T47D (cell line): ENCODE measurements around the gene STIP1.

ENCODE experiments used
- DNase-seq, 2 experiments: peaks; one replicate each; pipeline versions ENCODE4 v3.0.0 to v3.0.0-alpha.2; 2011 to 2012; ENCODE audit warnings: low read depth in 1 of 2, low spot score in 1 of 2
- JUND ChIP-seq: IDR thresholded peaks from 2 replicates; pipeline ENCODE4 v1.6.1; 2012; ENCODE audit warnings: low read depth
- in situ Hi-C: cut with HindIII; loops from 2 replicates; pipeline ENCODE4 v1.10.0; 2016; ENCODE audit warnings: low sequenced_read_pairs, low pct_unique_long_range_greater_than_20kb

The STIP1 gene

DNA sequence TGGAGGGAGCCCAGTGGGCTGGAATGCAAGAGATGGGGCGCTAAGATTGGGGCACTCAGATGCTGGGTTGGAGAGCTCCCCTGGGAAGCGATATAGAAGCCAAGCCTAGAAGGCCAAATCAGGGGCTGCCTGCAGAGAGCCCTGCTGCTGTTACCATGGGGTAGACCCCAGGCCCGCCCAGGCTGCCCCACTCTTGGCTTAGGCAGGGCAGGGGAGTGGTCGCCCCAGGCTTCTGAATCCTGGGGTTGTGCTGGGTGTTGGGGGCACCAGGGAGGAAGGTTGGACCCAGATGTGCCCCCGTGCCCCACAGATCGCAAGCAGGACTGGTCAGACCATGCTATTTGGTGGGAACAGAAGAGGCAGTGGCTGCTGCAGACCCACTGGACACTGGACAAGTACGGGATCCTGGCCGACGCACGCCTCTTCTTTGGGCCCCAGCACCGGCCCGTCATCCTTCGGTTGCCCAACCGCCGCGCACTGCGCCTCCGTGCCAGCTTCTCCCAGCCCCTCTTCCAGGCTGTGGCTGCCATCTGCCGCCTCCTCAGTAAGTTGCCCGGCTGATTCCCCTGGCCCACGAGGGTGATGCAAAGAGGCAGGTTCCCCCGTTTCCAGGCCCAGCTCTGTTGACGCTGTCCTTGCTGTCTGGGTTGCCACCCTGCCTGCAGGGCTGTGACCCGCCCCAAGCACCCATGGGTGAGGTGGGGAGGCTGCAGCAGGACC lies 24.5 kb downstream of the STIP1 start:
- no peak for TF ChIP-seq JUND
- in situ Hi-C loops = no loop called here
- no peak for DNase-seq

DNA sequence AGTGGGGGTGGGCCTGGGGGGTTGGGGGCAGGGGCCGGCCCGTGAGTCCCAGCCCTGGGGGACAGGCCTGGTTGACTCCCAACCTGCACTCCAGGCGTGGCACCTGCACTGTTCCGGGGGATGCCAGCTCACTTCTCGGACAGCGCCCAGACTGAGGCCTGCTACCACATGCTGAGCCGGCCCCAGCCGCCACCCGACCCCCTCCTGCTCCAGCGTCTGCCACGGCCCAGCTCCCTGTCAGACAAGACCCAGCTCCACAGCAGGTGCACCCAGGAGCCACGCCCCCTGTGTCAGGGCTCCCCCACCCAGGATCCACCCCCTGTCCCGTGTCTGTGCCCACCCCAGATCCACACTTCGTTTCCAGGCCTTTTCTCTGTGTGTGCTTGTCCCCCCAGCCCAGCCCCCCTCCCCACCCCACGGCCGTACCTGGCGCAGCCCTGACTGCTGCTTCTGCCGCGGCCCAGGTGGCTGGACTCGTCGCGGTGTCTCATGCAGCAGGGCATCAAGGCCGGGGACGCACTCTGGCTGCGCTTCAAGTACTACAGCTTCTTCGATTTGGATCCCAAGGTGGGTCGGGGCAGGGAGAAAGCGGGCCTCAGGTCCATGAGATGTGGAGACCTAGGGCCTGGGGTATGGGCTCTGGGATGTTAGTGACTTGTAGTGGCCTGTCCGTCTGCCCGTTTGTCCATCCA lies 25.4 kb downstream of the STIP1 start:
- no peak for DNase-seq
- TF ChIP-seq JUND = no peak
- in situ Hi-C loops = no loop called here

DNA sequence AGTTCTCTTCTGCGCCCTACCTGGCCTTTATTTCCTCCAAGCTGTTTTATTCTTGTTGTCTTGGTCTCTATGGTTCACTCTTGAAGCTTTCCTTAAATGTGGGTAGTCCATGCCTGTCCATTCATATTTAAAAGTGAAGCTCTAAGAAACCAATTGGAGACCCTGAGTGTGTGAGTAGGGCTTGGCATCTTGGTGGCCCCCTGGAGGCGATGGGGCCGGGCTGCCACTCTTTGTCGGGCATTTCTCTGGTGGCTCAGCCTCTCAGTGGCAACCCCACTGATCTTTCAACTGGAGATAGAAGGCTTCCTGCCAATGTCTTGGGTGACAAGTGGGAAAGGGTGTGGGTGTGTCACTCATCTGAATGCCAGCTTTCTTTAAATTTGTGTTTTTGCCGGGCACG lies 30.9 kb downstream of the STIP1 start:
- no peak for TF ChIP-seq JUND
- in situ Hi-C loops = no loop called here

DNA sequence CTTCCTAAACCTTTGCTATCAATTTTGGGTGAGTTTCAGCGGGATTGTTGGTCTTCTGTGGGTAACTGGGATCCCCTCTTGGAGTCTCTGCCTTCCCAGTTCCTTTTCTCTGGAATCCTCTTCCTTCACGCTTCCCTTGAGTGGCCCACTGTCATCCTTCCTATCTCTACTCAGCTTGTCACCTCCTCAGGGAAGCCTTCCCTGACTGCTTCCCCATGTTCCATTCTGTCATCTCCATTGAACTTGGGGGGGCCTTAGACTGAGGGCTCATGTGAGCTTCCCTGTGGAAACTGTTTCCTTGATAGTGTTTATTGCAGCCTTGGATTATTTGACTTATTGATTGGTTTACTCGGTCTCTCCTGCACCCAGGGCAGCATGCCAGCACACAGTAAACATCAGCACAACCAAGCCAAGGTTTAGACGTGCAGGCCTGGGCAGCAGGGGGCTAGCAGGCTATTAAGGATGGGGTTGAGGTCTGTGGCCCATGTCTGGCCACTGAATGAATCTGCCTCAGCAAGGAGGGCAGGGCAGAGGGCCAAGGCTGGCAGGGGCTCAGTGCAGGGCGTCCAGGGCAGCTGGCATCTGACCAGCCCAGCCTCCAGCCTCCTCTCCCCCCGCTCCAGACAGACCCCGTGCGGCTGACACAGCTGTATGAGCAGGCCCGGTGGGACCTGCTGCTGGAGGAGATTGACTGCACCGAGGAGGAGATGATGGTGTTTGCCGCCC lies 32.8 kb downstream of the STIP1 start:
- no peak for DNase-seq
- TF ChIP-seq JUND = no peak
- in situ Hi-C loops = no loop called here

More for the DNA sequence above, 30.9 kb downstream of the STIP1 start:
- no peak for DNase-seq

DNA sequence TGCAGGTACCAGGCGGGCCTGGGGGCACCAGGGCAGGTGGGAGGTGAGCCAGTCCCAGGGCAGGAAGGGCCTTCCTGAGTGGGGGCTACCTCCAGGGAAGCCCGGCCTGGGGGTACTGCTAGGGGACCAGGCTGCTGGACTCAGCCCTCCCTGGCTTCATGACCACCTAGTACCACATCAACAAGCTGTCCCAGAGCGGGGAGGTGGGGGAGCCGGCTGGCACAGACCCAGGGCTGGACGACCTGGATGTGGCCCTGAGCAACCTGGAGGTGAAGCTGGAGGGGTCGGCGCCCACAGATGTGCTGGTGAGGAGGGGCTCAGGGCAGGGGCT lies 33.3 kb downstream of the STIP1 start:
- no peak for DNase-seq
- in situ Hi-C loops = no loop called here
- no peak for TF ChIP-seq JUND

DNA sequence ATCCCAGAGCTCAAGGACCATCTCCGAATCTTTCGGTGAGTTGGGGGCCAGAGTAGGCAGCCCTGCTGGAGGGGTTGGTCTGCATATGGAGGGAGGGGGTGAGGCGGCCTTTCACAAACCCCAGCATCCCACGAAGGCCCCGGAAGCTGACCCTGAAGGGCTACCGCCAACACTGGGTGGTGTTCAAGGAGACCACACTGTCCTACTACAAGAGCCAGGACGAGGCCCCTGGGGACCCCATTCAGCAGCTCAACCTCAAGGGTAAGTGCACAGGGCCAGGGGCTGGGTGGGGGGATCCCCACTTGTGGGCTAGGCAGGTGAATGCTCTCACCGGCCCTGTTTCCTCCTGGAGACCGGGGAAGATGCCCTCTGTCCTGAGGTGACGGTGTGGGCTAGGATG lies 33.8 kb downstream of the STIP1 start:
- no peak for DNase-seq
- TF ChIP-seq JUND = no peak
- in situ Hi-C loops = no loop called here

DNA sequence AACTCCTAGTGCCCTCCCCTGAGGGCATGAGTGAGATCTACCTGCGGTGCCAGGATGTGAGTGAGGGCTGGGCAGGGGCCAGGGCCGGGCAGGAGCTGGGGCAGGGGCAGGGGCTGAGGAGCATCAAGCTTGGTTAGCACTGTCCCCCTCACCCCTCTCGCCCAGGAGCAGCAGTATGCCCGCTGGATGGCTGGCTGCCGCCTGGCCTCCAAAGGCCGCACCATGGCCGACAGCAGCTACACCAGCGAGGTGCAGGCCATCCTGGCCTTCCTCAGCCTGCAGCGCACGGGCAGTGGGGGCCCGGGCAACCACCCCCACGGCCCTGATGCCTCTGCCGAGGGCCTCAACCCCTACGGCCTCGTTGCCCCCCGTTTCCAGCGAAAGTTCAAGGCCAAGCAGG lies 34.3 kb downstream of the STIP1 start:
- no peak for TF ChIP-seq JUND
- in situ Hi-C loops = no loop called here
- DNase-seq = no peak

DNA sequence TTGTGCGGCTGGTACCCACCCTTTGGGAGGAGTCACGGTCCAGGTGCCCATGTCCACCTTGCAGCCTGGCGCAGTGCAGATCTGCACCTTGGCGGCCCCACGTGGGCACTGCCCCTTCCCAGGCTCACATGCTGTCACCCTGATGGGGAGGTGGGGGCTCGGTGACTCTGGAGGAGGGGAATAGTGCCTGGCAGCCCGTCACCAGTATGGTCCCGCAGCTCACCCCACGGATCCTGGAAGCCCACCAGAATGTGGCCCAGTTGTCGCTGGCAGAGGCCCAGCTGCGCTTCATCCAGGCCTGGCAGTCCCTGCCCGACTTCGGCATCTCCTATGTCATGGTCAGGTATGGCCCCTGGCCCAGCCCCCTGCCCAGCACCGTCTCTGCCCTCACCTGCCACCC lies 34.8 kb downstream of the STIP1 start:
- in situ Hi-C loops = no loop called here
- no peak for TF ChIP-seq JUND
- no peak for DNase-seq

DNA sequence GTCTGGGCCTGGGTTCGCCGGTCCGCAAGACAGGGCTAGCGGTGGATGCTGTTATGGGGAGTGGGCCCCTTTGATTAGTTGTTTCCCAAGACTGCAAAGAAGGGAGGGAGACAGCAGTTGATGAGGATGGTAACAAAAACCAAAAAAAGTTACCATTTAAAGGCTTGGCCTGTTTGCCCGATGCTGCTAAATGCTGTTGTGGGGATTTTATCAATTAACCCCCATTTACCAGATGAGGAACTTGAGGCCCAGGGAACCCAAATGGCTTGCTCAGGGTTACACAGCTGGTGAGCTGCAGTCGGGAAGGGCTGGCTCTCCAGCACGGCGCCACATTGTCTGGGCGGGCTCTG lies 36.7 kb downstream of the STIP1 start:
- TF ChIP-seq JUND = no peak
- in situ Hi-C loops = no loop called here
- DNase-seq = no peak

DNA sequence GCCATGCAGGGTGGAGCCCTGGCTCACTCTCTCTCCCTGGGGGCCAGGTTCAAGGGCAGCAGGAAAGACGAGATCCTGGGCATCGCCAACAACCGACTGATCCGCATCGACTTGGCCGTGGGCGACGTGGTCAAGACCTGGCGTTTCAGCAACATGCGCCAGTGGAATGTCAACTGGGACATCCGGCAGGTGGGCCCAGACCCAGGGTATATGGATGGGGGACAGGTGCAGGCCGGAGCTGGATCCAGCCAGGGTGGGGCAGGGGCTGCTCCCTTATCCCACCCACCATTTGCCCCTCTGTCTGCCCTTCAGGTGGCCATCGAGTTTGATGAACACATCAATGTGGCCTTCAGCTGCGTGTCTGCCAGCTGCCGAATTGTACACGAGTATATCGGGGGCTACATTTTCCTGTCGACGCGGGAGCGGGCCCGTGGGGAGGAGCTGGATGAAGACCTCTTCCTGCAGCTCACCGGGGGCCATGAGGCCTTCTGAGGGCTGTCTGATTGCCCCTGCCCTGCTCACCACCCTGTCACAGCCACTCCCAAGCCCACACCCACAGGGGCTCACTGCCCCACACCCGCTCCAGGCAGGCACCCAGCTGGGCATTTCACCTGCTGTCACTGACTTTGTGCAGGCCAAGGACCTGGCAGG lies 37.2 kb downstream of the STIP1 start:
- DNase-seq = no peak
- in situ Hi-C loops = no loop called here
- TF ChIP-seq JUND = no peak

DNA sequence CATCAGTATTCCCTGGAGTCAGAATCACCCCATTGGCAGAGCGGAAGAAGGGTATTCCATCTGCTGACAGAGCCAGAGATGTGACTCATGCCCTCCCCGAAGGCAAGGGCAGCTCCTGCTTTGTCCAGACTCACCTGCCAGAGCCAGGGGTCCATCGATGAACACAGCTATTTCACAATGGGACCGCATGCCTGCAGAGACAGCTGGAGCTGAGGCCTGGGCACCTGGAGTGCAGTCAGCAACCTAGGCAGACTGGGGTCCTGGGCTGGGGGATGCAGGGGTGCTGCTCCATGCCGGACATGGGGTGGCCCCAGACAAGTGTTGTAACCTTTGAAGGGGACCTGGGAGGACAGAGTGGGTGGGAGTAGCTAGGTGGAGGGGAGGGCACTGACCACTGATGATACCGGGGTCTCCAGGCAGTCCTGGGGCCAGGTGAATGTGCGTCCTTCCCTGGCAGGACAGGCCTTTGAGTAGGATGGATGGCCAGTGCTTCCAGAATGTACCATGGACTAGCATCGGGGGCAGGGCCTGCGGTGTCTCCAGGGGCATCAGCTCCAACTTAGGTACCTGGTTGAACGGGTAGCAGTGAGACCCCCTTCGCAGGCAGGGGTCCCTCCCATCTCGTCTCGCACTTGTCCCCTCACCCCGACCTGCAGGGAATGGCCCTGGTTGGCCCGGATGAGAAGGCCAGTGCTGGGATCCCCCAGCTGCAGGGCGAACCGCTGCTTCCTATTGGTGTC lies 38.4 kb downstream of the STIP1 start:
- in situ Hi-C loops = no loop called here
- no peak for DNase-seq

DNA sequence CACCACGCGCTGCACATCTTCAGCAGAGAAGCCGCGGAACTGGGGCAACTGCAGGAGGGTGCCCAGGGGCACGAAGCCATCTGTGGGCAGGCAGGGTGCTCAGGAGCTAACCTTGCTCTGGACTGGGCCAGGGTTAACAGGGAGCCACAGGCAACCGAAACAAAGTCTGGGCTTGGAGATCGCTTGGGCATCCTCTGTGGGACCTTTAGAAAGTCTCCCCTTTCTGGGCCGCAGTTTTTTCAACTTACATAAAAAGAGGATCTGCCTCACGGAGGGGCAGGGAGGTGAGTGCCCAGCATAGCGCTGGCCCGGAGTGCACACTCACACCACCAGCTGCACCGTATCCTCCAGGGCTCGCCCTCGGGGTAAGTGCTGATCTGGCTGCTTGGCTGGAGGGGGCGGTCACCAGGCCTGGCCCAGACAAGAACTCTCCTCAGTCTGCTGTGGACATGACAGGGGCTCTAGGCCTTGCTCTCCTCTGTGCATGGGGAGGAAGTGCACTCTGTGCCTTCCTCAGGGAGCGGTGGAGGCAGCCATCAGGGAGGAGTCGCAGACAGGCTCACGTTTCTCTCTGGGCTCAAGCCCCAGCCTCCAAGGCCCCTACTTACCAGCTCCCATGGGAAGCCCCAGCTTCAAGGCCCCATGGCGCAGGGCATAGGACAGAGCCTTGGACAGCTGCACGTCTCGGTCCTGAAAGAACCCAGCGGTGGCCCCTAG lies 39.1 kb downstream of the STIP1 start:
- TF ChIP-seq JUND = no peak
- in situ Hi-C loops = no loop called here
- DNase-seq = no peak

More for the DNA sequence above, 38.4 kb downstream of the STIP1 start:
- no peak for TF ChIP-seq JUND
